Muscle layer of duodenum (tissue), 2 donors: Measurements from ENCODE around the gene GAPDH.
"Not testable (repeated sequence)": the region's sequence is repeated elsewhere in the genome, so short reads cannot be mapped to it uniquely, and the experiment has no call there.

Experiments used
- H3K27ac ChIP-seq: one replicate; pipeline ENCODE4 v1.7.0; 2013; ENCODE audit warnings: mild to moderate bottlenecking, low read length
- H3K27me3 ChIP-seq: one replicate; pipeline ENCODE4 v1.7.0; 2013; ENCODE audit warnings: low read depth, mild to moderate bottlenecking, control low read depth, low read length
- H3K36me3 ChIP-seq, 2 donors: one replicate each; pipeline ENCODE4 v1.7.0; 2013; ENCODE audit warnings: low read length in 2 of 2, control low read depth in 1 of 2, mild to moderate bottlenecking in 1 of 2; ENCODE audit not compliant: insufficient read depth in 2 of 2, control insufficient read depth in 1 of 2
- H3K4me1 ChIP-seq, 2 donors: one replicate each; pipeline ENCODE4 v1.7.0; 2013; ENCODE audit warnings: low read length in 2 of 2, mild to moderate bottlenecking in 2 of 2, control low read depth in 1 of 2, moderate library complexity in 1 of 2; ENCODE audit not compliant: insufficient read depth in 2 of 2, control insufficient read depth in 1 of 2
- H3K4me3 ChIP-seq, 2 donors: one replicate each; pipeline ENCODE4 v1.7.0; 2013; ENCODE audit warnings: low read length in 2 of 2, low read depth in 1 of 2, mild to moderate bottlenecking in 1 of 2
- H3K9me3 ChIP-seq, 2 donors: one replicate each; pipeline ENCODE4 v1.7.0; 2013; ENCODE audit warnings: low read length in 2 of 2, control low read depth in 1 of 2, mild to moderate bottlenecking in 1 of 2; ENCODE audit not compliant: control insufficient read depth in 1 of 2
- donor health status: healthy.

The GAPDH gene

DNA sequence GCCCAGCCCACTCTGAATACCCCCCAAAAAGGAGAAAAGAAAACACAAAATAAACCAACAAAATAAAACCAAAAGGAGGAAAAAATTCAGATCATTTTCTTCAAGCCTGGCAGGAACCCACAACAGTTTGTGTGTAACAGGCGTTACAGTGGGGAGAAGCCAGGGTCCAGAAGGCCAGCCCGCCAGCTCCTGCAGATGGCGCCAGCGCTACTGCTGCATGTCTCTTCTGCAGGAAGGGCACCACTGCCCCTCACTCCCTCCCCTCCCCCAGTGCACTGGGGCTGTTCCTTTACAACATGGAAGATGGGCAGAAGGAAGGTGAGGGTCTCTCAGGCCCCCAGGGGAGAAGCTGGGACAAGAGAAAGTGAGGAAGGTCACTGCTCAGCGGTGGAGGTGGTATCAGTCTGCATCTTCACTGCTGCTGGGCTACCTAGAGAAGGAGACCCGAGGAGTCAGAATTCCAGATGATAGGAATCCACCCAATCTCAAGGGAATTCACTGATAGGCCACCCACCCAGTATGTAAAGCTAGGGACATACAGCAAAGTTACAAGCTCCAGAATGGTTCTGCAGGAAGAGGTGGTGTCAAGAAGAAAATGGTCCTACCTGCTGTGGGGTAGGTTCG, 36.1 kb downstream of the GAPDH start:
- Histone ChIP-seq H3K4me3 (no peak overlapping the region), H3K27me3 (no peaks in the 10 kb centered on the region), H3K4me1 (peaks cover 6 to 7% of the 10 kb centered on the region in 2 donors), H3K9me3 (no peaks in the 10 kb centered on the region), H3K36me3 (peaks cover 50 to 64% of the 10 kb centered on the region in 2 donors), H3K27ac (no peak overlapping the region)

DNA sequence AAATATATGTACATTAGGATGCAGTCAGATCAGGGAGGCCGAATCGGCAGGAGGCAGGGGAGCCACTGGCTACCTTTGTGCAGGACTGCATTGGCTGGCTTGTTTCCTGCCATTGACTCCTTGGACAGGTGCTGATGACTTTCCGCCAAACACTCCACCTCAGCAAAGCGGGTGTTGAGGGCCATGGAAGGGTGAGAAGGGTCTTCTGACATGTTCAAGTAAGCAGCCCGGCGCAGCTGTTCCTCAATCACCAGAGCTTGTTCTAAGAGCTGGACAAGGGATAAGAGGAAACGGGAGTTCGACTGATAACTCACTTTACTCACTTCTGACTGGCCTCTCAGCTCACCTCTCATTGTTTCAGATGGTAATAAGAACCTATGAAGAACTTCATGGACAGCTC, 38.7 kb downstream of the GAPDH start:
- Histone ChIP-seq H3K27ac (no peak overlapping the region), H3K36me3 (peaks cover 58 to 81% of the 10 kb centered on the region in 2 donors), H3K9me3 (no peaks in the 10 kb centered on the region), H3K27me3 (no peaks in the 10 kb centered on the region), H3K4me1 (no peaks in the 10 kb centered on the region), H3K4me3 (no peak overlapping the region)

- Histone ChIP-seq H3K4me1 (no peaks in the 10 kb centered on the region), H3K27ac (no peak overlapping the region)
Observed at GRCh38 chr12:6574576-6575295, 40.4 kb downstream of the GAPDH start.

DNA sequence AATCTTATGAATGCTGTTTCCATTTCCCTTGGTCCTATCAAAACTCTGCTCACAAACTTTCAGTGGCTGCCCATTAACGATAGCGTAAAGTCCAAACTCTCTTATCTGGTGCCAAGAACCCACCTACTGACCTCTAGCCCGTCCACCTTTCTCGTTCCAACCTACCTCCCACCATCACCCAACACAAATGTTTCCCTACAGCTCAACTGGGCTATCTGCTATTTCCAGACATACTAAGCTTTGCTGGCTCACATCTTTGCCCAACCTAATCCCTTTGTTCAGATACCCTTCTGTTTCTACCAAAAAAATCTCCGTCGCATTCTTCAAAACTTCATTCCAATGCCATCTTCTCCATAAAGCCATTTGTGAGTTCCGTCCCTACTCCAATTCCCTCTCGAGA, 41.3 kb downstream of the GAPDH start:
- Histone ChIP-seq H3K9me3 (no peaks in the 10 kb centered on the region), H3K4me1 (no peaks in the 10 kb centered on the region), H3K36me3 (peaks cover 53 to 88% of the 10 kb centered on the region in 2 donors), H3K27ac (no peak overlapping the region), H3K27me3 (no peaks in the 10 kb centered on the region), H3K4me3 (no peak overlapping the region)

More at GRCh38 chr12:6574576-6575295, 40.4 kb downstream of the GAPDH start:
- no peaks in the 10 kb centered on the region for H3K27me3 ChIP-seq
- peaks cover 60 to 87% of the 10 kb centered on the region in 2 donors for H3K36me3 ChIP-seq
- H3K9me3 ChIP-seq = no peaks in the 10 kb centered on the region
- no peak overlapping the region for H3K4me3 ChIP-seq

- Histone ChIP-seq H3K27ac (no peak overlapping the region), H3K4me1 (no peaks in the 10 kb centered on the region), H3K9me3 (no peaks in the 10 kb centered on the region), H3K4me3 (no peak overlapping the region), H3K36me3 (peaks cover 61 to 84% of the 10 kb centered on the region in 2 donors), H3K27me3 (no peaks in the 10 kb centered on the region)
Observed at GRCh38 chr12:6582196-6582595, 47.9 kb downstream of the GAPDH start.

- Histone ChIP-seq H3K4me3 (no peak overlapping the region), H3K9me3 (no peaks in the 10 kb centered on the region), H3K27ac (no peak overlapping the region), H3K27me3 (no peaks in the 10 kb centered on the region), H3K4me1 (no peaks in the 10 kb centered on the region), H3K36me3 (peaks cover 61 to 84% of the 10 kb centered on the region in 2 donors)
Observed at GRCh38 chr12:6582959-6583358, 48.6 kb downstream of the GAPDH start.

DNA sequence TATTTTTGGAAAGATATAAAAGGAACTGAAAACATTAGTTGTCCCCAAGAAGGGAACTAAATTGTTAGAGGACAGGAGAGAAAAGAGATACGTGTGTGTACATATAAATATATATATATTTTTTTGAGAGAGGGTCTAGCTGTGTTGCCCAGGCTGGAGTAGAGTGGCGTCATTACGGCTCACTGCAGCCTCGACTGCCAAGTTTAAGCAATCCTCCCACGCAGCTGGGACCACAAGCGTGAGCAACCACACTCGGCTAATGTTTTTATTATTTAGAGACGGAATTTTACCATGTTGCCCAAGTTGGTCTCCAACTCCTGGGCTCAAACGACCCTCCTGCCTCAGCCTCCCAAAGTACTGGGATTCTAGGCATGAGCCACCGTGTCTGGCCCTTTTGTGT, 50.0 kb downstream of the GAPDH start:
- Histone ChIP-seq H3K9me3 (no peaks in the 10 kb centered on the region), H3K36me3 (peaks cover 58 to 81% of the 10 kb centered on the region in 2 donors)

DNA sequence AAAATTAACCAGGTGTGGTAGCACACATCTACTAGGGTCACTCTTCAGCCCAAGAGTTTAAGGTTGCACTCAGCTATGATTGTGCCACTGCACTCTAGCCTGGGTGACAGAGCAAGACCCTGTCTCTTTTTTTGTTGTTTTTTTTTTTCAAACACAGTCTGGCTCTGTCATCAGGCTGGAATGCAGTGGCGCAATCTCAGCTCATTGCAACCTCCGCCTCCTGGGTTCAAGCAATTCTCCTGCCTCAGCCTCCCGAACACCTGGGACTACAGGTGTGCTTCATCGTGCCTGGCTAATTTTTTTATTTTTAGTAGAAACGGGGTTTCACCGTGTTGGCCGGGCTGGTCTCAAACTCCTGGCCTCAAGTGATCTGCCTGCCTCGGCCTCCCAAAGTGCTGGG, 52.3 kb downstream of the GAPDH start:
- not testable (repeated sequence) for H3K4me3 ChIP-seq, H3K27ac ChIP-seq, H3K9me3 ChIP-seq, H3K4me1 ChIP-seq, H3K27me3 ChIP-seq
- H3K36me3 ChIP-seq = peaks cover 61 to 80% of the 10 kb centered on the region in 2 donors

More for the DNA sequence above, 50.0 kb downstream of the GAPDH start:
- H3K27ac ChIP-seq = no peak overlapping the region
- H3K27me3 ChIP-seq = no peaks in the 10 kb centered on the region
- no peak overlapping the region for H3K4me3 ChIP-seq
- no peaks in the 10 kb centered on the region for H3K4me1 ChIP-seq
